Mesothelial cell of epicardium (in vitro differentiated cells): ENCODE data around the gene ITGA11. TPM values are rescaled to one million over a fixed set of nuclear protein-coding genes. Genes with fewer than 3 reads are reported as not detected.

Source experiments
- DNase-seq, 2 experiments: peaks; one replicate each; pipeline ENCODE4 v3.0.0; 2021; ENCODE audit warnings: low spot score in 2 of 2; ENCODE audit not compliant: unreplicated experiment in 2 of 2
- H3K27ac Mint-ChIP-seq: 2 replicates; pipeline ENCODE4 v1.8.0; 2021; ENCODE audit warnings: mixed read lengths
- H3K27me3 Mint-ChIP-seq: 2 replicates; pipeline ENCODE4 v1.8.0; 2021; ENCODE audit warnings: low read depth, mixed read lengths
- H3K36me3 Mint-ChIP-seq: 2 replicates; pipeline ENCODE4 v1.8.0; 2021; ENCODE audit warnings: mixed read lengths
- H3K4me1 Mint-ChIP-seq: 2 replicates; pipeline ENCODE4 v1.8.0; 2021; ENCODE audit warnings: mixed read lengths
- H3K4me3 Mint-ChIP-seq: 2 replicates; pipeline ENCODE4 v1.8.0; 2021; ENCODE audit warnings: mild to moderate bottlenecking, moderate library complexity, mixed read lengths
- H3K9me3 Mint-ChIP-seq: 2 replicates; pipeline ENCODE4 v1.8.0; 2021; ENCODE audit warnings: mixed read lengths
- CTCF ChIP-seq: fragments of 200-600 bp; sonication (generic); IDR thresholded peaks from one replicate; pipeline ENCODE4 v1.5.0; 2021; ENCODE audit warnings: antibody characterized with exemption; ENCODE audit not compliant: unreplicated experiment
- total RNA-seq: library from RNA; stranded (reverse); gene quantifications from 3 replicates; pipeline ENCODE4 v1.2.1, GENCODE V29; 2021

The ITGA11 gene
- total RNA-seq, 1 donor from 2014 or later, result 3.5 TPM

- TF ChIP-seq CTCF, result no peak
- no peaks in the 10 kb centered on the region for H3K27me3 Mint-ChIP-seq
- no peak overlapping the region for H3K4me3 Mint-ChIP-seq
- H3K9me3 Mint-ChIP-seq, result no peaks in the 10 kb centered on the region
- DNase-seq, result no peak
- H3K27ac Mint-ChIP-seq, result no peak overlapping the region
- peaks cover 4% of the 10 kb centered on the region for H3K4me1 Mint-ChIP-seq
- H3K36me3 Mint-ChIP-seq, result no peaks in the 10 kb centered on the region
Observed at GRCh38 chr15:68258692-68259091, 173.3 kb downstream of the ITGA11 start.

- peak overlapping the region; percentile 98 for H3K27ac Mint-ChIP-seq
- DNase-seq, result peak; percentile 75 to 88
- TF ChIP-seq CTCF, result no peak
- peaks cover 4% of the 10 kb centered on the region for H3K4me1 Mint-ChIP-seq
- H3K27me3 Mint-ChIP-seq, result no peaks in the 10 kb centered on the region
- H3K36me3 Mint-ChIP-seq, result no peaks in the 10 kb centered on the region
- H3K4me3 Mint-ChIP-seq, result peak overlapping the region; percentile 78
- H3K9me3 Mint-ChIP-seq, result no peaks in the 10 kb centered on the region
Observed at GRCh38 chr15:68256675-68257450, 175.1 kb downstream of the ITGA11 start.

- Mint-ChIP-seq H3K36me3 (peaks cover 2% of the 10 kb centered on the region), H3K4me1 (peaks cover 4% of the 10 kb centered on the region), H3K9me3 (peaks cover 10% of the 10 kb centered on the region), H3K27ac (no peak overlapping the region), H3K27me3 (no peaks in the 10 kb centered on the region), H3K4me3 (no peak overlapping the region)
- TF ChIP-seq CTCF, result peak; percentile 76
- no peak for DNase-seq
Observed at GRCh38 chr15:68252925-68253534, 178.9 kb downstream of the ITGA11 start.

GRCh38 chr15:68249058-68249713 is 182.8 kb downstream of the ITGA11 start:
- no peak for TF ChIP-seq CTCF
- Mint-ChIP-seq H3K4me1 (no peaks in the 10 kb centered on the region), H3K4me3 (no peak overlapping the region), H3K9me3 (peaks cover 36% of the 10 kb centered on the region), H3K27ac (no peak overlapping the region), H3K36me3 (peaks cover 16% of the 10 kb centered on the region), H3K27me3 (no peaks in the 10 kb centered on the region)
- no peak for DNase-seq

Other genes with a start within 250 kb of the ITGA11 start
- gene CALML4, start 226.8 kb downstream of the ITGA11 start, total RNA-seq, result 8.3 to 10.2 TPM (median 8.4 TPM) in 3 replicates
- 35.1 to 35.8 TPM (median 35.3 TPM) in 3 replicates for gene CLN6, start 202.4 kb downstream of the ITGA11 start, total RNA-seq
- gene FEM1B, start 154.4 kb downstream of the ITGA11 start, total RNA-seq, result 49.6 to 61.0 TPM (median 54.6 TPM) in 3 replicates
- 1.00 to 1.1 TPM (median 1.1 TPM) in 3 replicates for gene CORO2B, start 146.8 kb upstream of the ITGA11 start, total RNA-seq